ENCODE measurements around the gene CEACAM1.

Gene CEACAM1

GRCh38 chr19:42521346-42522030, 6.8 kb downstream of the CEACAM1 start:
- DNase-seq (ENCODE audit: extremely low read depth, insufficient read length), result no peak
- TF ChIP-seq CTCF (IDR thresholded peaks at IDR 0.05; ENCODE audit: insufficient read depth, low read length, poor library complexity, severe bottlenecking), result no peak
- Histone ChIP-seq H3K36me3 (ENCODE audit: control insufficient read depth, insufficient read depth, low read length) (no peaks in the 10 kb centered on the region), H3K4me3 (replicated peaks; ENCODE audit: low read depth, low read length) (no peak overlapping the region), H3K27me3 (replicated peaks; ENCODE audit: control insufficient read depth, insufficient read depth, low read length) (no peaks in the 10 kb centered on the region)

GRCh38 chr19:42519108-42519507, 9.2 kb downstream of the CEACAM1 start:
- Histone ChIP-seq H3K27me3 (replicated peaks; ENCODE audit: control insufficient read depth, insufficient read depth, low read length) (no peaks in the 10 kb centered on the region), H3K36me3 (ENCODE audit: control insufficient read depth, insufficient read depth, low read length) (no peaks in the 10 kb centered on the region), H3K4me3 (replicated peaks; ENCODE audit: low read depth, low read length) (no peak overlapping the region)
- DNase-seq (ENCODE audit: extremely low read depth, insufficient read length), result no peak
- no peak for TF ChIP-seq CTCF (IDR thresholded peaks at IDR 0.05; ENCODE audit: insufficient read depth, low read length, poor library complexity, severe bottlenecking)

GRCh38 chr19:42516771-42517170, 11.5 kb downstream of the CEACAM1 start:
- no peak for TF ChIP-seq CTCF (IDR thresholded peaks at IDR 0.05; ENCODE audit: insufficient read depth, low read length, poor library complexity, severe bottlenecking)
- H3K27me3 ChIP-seq (replicated peaks; ENCODE audit: control insufficient read depth, insufficient read depth, low read length), result no peaks in the 10 kb centered on the region
- H3K36me3 ChIP-seq (ENCODE audit: control insufficient read depth, insufficient read depth, low read length), result no peaks in the 10 kb centered on the region
- H3K4me3 ChIP-seq (replicated peaks; ENCODE audit: low read depth, low read length), result no peak overlapping the region
- no peak for DNase-seq (ENCODE audit: extremely low read depth, insufficient read length)

- Histone ChIP-seq H3K27me3 (replicated peaks; ENCODE audit: control insufficient read depth, insufficient read depth, low read length) (no peaks in the 10 kb centered on the region), H3K4me3 (replicated peaks; ENCODE audit: low read depth, low read length) (no peak overlapping the region), H3K36me3 (ENCODE audit: control insufficient read depth, insufficient read depth, low read length) (no peaks in the 10 kb centered on the region; the same call in 1 of the 2 replicates)
- no peak for DNase-seq (ENCODE audit: extremely low read depth, insufficient read length)
- no peak for TF ChIP-seq CTCF (IDR thresholded peaks at IDR 0.05; ENCODE audit: insufficient read depth, low read length, poor library complexity, severe bottlenecking)
Observed at GRCh38 chr19:42515241-42515832, 12.9 kb downstream of the CEACAM1 start.

GRCh38 chr19:42514449-42514848, 13.8 kb downstream of the CEACAM1 start:
- no peak overlapping the region for H3K4me3 ChIP-seq (replicated peaks; ENCODE audit: low read depth, low read length)
- H3K27me3 ChIP-seq (replicated peaks; ENCODE audit: control insufficient read depth, insufficient read depth, low read length), result no peaks in the 10 kb centered on the region
- no peak for DNase-seq (ENCODE audit: extremely low read depth, insufficient read length)
- no peak for TF ChIP-seq CTCF (IDR thresholded peaks at IDR 0.05; ENCODE audit: insufficient read depth, low read length, poor library complexity, severe bottlenecking)
- H3K36me3 ChIP-seq (ENCODE audit: control insufficient read depth, insufficient read depth, low read length), result no peaks in the 10 kb centered on the region; the same call in 1 of the 2 replicates
